ENCODE data around the gene AASDH.
"Not testable (repeated sequence)": the region's sequence is repeated elsewhere in the genome, so short reads cannot be mapped to it uniquely, and the experiment has no call there.

Gene AASDH

DNA sequence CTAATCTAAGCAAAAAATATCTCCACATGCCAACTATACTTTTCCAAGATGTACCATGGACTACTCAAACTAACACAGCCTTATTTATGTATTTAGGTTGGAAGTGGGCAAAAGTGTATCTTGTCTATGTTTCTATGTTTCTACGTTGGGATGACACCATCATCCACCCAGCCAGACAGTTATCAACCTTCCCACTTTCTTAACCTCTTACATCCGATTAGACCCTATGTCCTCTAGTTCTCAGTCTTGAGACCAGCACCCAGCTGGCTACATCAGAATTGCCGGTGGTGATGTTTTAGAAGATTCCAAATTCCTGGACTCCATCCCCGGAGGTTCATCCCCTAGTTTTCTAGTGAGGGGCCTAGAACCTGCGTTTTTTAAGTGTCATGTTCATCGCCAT, 1.0 kb upstream of the AASDH start:
- no peak for DNase-seq

DNA sequence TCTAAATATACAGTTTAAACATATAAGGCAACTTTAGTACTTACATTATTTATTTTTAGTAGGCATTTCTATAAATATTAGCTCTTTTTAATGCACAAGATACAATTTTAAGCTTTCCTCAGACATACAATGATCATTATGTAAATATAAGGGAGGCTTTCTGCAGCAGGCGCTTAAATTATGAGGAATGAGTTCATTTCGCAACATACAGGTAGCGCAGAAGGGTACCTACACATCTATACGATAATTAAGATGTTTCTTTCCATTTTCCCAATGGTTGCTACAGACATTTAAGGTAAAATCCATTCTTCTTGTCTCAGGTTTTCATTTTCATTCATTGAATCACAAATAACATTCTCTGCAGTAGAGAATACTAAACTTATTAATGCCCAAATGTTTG, 1.2 kb downstream of the AASDH start:
- DNase-seq = no peak

DNA sequence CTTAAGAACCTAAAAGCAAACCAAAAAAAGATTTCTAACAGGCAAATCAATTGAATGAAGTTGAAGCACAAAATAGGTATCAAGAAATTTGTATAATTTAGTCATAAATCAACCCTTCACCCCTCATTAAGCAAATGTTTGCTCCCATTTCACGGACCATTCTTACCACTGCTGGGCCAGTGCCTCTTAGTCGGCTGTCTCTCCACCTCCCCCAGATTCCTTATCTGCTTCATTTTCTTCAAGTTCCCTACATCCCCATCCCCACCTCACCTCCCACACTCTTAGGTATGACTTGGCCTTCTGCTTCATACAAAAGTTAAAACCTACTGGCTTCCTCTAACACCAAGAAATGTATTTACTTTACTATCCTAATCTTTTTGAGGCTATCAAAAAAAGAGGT, 11.8 kb downstream of the AASDH start:
- DNase-seq = no peak

DNA sequence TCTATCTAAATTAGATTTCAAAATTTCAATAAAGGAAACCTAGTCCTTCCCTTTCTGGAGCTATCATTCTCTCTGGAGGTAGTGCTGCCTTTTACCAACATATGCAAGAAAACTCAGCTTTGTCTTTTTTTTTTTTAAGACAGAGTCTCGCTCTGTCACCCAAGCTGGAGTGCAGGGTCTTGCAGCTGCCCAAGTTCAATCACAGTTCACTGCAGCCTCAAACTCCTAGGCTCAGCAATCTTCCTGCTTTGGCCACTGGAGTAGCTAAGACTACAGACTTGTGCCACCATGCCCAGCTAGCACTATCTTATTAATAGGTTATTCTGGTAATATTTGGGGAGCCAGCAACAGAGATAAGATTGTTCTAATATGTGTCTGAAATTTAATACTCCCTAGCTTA, 12.3 kb downstream of the AASDH start:
- no peak for DNase-seq

DNA sequence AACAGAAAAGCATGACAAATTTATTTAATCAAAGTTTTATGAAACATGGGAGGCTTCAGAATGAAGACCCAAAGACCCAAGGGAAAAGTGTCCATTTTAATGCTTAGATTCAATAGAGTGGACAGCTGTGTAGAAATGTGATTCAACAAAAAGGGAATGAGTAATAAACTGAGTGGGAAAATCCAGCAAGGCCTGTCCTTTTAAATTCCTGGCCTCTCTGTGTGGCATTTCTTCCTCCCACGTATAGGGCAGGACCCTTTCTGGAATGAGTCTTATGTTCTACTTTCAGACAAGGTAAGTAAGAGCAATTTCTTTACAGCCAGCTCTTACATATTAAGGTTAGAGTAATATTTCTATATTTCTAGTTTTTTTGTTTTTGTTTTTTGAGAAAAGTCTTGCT, 14.5 kb downstream of the AASDH start:
- no peak for DNase-seq

DNA sequence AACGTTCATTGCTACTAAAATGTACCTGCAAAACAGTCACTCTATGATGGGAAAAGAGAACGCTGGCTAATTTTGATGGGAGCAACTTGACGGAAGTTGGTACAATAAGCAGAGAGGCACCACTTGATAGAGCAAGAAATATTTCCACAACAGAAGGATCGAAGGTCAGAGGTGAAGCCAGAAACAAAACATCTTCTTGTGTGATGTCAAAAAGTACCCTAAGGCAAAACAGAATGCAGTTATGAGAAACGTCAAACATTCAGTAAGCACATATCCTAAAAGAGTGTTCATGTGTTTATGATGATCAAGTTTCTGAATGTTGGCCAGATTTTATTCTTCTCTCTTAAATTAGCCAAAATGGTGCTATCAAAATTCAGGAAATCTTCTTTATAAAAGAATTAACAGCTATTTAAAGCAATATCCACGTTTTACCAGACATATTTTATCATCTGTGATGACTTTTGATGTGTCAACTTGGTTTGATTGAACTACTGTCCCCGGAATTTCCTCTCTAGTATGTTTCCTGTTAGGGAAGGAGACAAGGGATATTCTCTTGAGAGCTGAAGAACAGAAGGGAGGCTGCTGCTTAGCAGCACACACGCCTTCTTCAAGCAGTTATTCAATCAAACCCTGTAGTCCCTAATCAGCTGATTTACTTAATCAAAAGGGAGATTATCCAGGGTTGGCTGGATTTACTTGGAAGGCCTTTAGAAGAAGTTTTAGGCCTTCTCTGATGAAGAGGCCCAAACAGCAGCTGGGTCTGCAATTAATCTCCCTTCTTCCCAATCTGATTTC, 15.7 kb downstream of the AASDH start:
- DNase-seq = no peak

DNA sequence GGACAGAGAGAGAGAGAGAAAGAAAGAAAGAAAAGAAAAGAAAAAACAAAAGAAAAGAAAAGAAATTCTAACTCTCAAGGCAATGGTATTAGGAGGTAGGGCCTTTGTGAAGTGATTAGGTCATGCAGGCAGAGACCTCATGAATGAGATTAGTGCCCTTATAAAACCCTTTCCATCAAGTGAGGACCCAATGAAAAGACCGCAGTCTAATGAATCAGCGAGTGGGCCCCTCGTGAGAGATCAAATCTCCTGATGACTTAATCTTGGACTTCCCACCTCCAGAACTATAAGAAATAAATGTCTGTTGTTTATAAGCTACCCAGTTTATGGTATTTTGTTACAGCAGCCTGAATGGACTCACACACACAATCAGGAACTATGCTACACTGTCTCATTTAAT, 16.9 kb downstream of the AASDH start:
- no peak for DNase-seq

DNA sequence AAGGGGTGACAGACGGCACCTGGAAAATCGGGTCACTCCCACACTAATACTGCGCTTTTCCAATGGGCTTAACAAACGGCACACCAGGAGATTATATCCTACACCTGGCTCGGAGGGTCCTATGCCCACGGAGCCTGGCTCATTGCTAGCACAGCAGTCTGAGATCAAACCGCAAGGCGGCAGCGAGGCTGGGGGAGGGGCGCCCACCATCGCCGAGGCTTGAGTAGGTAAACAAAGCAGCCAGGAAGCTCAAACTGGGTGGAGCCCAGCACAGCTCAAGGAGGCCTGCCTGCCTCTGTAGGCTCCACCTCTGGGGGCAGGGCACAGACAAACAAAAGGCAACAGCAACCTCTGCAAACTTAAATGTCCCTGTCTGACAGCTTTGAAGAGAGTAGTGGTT, 24.3 kb downstream of the AASDH start:
- DNase-seq = not testable (repeated sequence)

DNA sequence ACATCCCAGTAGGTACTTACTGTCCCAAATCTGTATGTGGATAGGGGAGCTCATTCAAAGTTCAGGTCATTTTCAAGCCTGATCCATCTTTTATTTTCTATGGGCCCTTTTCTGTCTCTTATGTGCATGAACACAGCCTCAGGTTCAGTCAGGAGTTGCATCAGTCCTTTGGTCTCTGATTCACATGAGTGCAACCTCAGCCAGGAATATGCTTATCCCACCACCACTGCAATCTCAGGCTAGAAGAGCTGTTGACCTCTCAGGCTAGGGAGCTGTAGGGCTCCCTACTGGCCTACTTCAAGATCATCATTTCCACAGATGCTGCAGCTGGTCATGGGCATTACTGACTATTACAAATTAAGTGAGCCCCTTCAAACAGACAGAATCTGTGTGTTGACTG, 27.2 kb downstream of the AASDH start:
- no peak for DNase-seq

DNA sequence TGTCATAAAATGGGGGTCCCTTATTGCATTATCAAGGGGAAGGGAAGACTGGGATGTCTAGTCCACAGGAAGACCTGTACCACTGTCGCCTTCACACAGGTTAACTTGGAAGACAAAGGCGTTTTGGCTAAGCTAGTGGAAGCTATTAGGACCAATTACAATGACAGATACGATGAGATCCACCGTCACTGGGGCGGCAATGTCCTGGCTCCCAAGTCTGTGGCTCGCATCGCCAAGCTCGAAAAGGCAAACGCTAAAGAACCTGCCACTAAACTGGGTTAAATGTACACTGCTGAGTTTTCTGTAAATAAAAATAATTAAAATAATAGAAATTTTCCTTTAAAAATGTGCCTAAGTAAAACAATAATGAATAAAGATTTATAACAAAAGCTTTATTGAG, 30.6 kb downstream of the AASDH start:
- no peak for DNase-seq

DNA sequence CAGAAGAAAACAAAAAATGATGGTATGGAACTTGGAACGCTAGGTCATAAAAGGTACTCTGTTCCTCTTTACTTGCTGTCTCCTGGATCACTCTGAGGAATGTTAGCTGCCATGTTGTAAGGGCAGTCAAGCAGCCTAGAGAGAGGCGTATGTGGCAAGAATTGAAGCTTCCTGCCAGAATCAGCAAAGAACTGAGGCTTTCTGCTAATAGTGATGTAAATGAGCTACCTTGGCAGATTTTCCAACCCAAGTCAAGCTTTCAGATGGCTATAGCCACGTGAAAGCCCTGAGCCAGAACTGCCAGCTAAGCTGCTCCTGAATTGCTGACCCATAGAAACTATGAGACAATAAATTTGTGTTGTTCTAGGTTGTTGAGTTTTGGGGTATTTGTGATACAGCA, 38.7 kb downstream of the AASDH start:
- DNase-seq = no peak

DNA sequence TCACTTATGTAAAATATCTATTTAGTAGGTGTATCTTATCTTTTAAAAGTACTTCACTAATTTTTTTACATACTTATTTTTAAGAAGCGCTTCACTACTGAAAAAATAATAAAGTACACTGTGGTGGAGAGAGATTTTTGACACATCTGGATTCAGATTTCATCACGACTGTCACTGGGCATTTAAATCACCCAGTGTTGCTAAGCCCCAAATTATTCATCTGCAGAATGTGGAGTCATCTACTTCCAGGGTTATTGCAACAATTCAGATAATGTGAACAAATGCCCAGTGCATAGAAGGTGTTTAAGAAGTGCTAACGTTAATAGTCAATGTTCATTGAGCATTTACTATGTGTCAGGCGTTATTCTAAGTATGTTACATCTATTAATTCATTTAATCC, 41.8 kb downstream of the AASDH start:
- no peak for DNase-seq

DNA sequence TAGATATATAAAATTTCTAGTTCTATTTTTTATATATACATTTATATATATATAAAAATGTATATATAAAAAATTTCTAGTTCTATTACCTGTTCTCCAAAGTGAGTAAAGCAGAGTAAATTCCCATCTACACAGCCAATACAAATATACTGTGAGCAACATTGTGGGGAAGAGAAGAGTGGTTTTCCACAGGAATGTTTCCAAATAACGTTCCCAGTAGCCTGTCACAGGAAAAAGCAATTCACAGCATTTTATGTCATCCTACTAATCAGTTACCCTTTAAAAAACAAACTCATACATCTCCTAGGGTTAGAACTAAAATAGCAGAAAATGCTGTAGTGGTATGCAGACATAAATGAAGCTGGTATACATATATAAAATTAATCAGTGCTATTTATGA, 44.5 kb downstream of the AASDH start:
- DNase-seq = no peak

DNA sequence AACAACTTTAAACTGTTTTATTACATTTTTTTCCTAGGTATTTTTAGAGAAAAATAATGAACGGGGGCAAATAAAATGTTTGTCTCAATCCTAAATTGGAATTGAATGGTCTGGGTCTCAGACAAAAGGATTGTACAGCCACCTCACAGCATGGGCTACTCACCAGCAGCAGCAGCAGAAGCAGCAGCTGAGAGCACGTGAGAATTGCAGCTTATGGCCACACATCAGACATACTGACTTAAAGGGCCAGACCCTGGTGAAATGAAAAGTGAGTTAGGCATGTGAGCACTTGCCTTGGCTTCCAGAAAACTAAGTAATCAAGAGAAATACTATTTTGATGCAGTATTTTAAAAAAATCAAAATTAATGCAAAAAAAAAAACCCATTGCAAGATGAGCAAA, 56.6 kb downstream of the AASDH start:
- no peak for DNase-seq

DNA sequence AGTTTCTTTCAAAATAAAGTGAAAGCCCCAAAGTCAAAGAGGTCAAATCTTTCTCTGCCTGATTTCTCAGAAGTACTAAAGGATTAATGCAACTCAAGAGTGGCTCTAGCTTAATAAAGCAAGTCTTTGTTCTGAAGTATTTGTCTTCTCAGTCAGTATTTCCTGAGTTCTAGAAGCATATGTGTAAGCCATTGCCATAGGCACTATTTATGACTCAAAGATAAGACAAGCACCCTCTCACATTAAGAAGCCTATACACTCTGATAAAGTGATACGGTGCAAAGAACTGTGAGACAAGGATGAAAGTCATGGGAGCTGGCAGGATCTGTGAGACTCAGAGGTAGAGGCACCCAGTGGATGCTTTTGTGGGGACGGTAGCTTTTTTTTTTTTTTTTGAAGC, 60.9 kb downstream of the AASDH start:
- DNase-seq = no peak

DNA sequence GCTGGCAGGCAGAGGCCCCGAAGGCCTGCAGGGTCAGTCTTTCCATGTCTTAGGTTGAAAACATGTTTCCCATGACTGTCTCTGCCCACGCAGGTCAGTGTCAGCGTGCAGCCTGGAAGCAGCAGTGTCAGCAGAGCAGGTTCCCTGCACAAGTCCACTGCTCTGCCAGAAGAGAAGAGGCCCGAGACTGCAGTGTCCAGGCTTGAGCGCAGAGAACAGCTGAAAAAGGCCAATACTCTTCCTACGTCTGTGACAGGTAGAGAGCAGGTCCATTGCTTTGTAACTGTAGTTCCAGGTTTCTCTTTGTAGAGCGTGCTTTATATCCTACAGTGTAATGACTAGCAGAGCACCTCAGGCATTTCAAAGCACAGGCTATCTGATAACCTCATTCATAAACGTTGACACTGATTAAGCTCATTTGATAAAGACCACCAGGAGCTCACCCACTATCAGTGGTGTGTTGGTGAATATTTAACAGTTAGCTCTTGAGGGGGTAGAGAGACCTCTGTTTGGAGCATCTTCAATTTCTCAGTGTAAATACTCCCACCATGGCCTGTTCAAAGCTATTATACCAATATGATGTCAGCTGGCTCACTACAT, 63.2 kb downstream of the AASDH start:
- DNase-seq = peak; percentile 43

DNA sequence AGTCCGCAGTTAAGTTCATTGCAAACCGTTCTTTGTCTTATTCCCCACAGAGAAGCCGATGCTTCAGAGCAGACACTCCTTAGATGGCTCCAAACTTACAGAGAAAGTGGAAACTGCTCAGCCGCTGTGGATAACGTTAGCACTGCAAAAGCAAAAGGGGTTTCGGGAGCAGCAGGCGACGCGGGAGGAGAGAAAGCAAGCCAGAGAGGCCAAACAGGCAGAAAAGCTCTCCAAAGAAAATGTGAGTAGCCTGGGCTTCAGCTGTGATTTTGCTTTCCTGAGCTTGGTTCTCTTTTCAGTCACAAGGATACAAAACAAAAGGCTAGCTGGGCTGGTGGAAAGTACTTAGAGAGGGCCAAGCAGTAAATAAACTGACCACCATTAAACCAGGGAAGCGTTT, 64.0 kb downstream of the AASDH start:
- DNase-seq = peak; percentile 35

DNA sequence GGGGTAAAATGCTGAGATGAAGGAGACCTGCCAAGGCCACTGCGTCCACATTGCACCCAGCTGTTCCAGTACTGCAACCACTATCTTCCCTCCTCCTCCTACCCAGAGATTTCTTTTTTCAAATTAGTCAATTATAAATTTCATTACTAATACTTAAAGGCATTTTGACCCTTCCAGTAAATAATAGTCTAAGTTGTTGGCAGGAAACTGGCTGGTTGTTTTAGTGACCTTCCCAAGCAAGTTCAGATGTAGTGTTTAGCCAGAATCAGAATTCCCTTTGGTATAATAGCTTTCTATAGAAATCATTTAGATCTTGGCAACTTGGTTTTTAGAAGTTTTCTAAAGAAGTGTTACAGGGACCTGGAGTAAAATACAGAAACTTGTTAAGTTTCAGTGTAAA, 66.0 kb downstream of the AASDH start:
- no peak for DNase-seq

DNA sequence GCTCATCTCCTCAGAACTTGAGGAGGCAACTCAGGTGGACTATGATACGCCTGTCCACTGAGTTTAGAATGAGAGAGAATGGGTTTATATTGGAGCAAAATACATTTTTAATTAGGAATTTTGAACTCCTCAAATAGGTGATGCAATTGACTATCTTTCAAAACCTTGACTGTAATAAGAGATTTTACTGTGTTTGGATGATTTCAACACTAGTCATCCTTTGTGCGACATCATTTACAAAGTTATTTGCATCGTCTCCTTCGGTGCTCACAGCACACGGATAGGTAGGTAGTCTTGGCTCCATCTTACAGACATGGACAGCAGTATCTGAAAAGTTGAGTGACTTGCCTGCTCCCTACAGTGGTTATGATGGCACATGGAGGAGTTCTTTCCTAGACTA, 67.0 kb downstream of the AASDH start:
- no peak for DNase-seq

DNA sequence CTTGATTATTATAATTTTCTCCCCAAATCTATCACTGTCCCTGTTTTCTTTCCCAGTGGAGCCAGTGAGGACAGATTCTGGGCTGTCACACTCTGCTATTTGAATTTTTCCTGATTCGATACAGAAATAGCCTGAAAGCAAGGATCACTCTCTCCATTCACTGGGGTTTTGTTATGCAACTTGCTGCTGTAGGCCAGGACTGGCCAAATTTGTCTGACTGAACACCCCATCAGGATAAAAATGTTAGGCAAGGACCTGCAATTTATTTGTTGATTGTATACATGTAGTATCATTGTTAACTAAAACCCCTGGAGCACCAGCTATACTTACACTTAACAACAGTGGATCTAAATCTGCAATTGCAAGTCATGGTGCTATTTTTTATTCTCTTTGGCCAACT, 68.7 kb downstream of the AASDH start:
- no peak for DNase-seq

DNA sequence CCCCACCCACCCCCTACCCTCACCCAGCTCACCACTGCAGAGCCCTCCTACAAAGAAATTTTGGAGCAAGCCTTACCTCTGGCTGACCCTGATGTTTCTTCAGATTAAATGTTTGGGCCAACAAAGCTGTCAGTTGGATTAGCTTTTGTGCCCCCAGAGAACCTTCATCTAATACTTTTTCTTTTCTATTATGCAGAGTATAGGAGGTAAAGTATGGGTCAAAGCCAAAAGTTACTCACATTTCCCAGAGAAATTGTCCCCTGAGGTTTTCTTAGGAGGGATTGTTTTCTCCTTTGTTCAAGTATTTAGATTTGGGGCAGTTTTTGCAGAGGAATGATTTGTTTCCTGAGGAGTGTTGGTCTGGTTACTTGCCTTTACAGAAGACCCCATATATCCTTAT, 69.5 kb downstream of the AASDH start:
- no peak for DNase-seq

DNA sequence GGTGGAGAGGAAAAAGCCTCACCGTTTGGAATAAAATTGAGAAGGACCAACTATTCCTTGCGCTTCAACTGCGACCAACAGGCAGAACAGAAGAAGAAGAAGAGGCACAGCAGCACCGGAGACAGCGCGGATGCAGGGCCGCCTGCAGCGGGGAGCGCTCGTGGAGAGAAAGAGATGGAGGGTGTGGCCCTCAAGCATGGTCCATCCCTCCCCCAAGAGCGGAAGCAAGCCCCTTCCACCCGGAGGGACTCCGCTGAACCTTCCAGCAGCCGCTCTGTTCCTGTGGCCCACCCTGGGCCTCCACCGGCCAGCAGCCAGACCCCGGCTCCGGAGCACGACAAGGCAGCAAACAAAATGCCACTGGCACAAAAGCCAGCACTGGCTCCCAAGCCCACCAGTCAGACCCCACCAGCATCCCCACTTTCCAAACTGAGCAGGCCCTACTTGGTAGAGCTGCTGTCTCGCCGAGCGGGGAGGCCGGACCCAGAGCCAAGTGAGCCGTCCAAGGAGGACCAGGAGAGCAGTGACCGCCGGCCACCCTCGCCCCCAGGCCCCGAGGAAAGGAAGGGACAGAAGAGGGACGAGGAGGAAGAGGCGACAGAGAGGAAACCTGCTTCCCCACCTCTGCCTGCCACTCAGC, 71.2 kb downstream of the AASDH start:
- no peak for DNase-seq

DNA sequence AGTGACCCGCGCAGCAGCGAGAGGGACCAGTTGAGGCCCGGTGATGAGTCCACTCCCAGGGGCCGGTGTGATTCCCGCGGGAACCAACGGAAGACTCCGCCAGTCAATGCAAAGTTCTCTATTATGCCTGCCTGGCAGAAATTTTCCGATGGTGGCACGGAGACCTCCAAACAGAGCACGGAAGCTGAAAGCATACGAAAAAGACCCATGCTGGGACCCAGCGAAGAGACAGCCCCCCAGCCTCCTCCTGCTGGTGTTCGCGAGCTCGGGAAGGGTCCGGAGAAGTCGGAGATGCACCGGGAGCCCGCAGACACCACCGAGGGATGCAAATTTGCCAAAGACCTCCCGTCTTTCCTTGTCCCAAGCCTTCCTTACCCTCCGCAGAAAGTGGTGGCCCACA, 71.7 kb downstream of the AASDH start:
- DNase-seq = no peak

DNA sequence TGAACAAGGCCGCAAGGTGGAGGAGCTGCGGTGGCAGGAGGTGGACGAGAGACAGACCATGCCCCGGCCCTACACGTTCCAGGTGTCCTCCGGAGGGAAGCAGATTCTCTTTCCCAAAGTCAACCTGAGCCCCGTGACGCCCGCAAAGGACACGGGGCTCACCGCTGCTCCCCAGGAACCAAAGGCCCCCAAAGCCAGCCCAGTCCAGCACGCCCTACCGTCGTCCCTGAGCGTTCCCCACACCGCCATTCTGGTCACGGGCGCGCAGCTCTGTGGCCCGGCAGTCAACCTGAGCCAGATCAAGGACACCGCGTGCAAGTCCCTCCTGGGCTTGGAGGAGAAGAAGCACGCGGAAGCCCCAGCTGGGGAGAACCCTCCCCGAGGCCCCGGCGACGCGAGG, 72.2 kb downstream of the AASDH start:
- DNase-seq = no peak
